ENCODE data around the gene ZBTB17. TPM values are rescaled to one million over a fixed set of nuclear protein-coding genes. Genes with fewer than 3 reads are reported as not detected.

ZBTB17 gene
- total RNA-seq, 1 donor from 2014 or later: 37.7 TPM

- DNase-seq (no peak), ATAC-seq (no peak)
- no peak for TF ChIP-seq CTCF (IDR thresholded peaks at IDR 0.05)
- Histone ChIP-seq H3K4me1 (peaks cover 51% of the 10 kb centered on the region), H3K4me3 (no peak overlapping the region), H3K9me3 (no peaks in the 10 kb centered on the region), H3K27me3 (ENCODE audit: low read depth) (no peaks in the 10 kb centered on the region), H3K36me3 (peaks cover 34% of the 10 kb centered on the region), H3K27ac (no peak overlapping the region)
- intact Hi-C loops (cut with DNase I): no loop called here
These were observed 7.7 kb downstream of the ZBTB17 start for GRCh38 chr1:15968172-15968571.

- ATAC-seq: no peak
- no peak for TF ChIP-seq CTCF (IDR thresholded peaks at IDR 0.05)
These were observed 9.0 kb downstream of the ZBTB17 start for GRCh38 chr1:15966956-15967344.

GRCh38 chr1:15966081-15966955 lies 9.6 kb downstream of the ZBTB17 start:
- H3K9me3 ChIP-seq: no peaks in the 10 kb centered on the region
- intact Hi-C loops (cut with DNase I): no loop called here
- H3K27me3 ChIP-seq (ENCODE audit: low read depth): no peaks in the 10 kb centered on the region
- TF ChIP-seq CTCF (IDR thresholded peaks at IDR 0.05): no peak
- peaks cover 60% of the 10 kb centered on the region for H3K4me1 ChIP-seq
- H3K4me3 ChIP-seq: peak overlapping the region; percentile 5
- peak overlapping the region; percentile 76 for H3K27ac ChIP-seq
- peaks cover 27% of the 10 kb centered on the region for H3K36me3 ChIP-seq
- DNase-seq (no peak), ATAC-seq (peak; percentile 80 to 85)

More at GRCh38 chr1:15966956-15967344, 9.0 kb downstream of the ZBTB17 start:
- Histone ChIP-seq H3K27me3 (ENCODE audit: low read depth) (no peaks in the 10 kb centered on the region), H3K36me3 (peaks cover 26% of the 10 kb centered on the region), H3K4me3 (no peak overlapping the region), H3K4me1 (peaks cover 60% of the 10 kb centered on the region), H3K9me3 (no peaks in the 10 kb centered on the region), H3K27ac (peak overlapping the region; percentile 76)
- no peak for DNase-seq
- intact Hi-C loops (cut with DNase I): no loop called here

GRCh38 chr1:15965228-15965767 lies 10.6 kb downstream of the ZBTB17 start:
- TF ChIP-seq CTCF (IDR thresholded peaks at IDR 0.05): no peak
- ATAC-seq (peak; percentile 54 to 73), DNase-seq (no peak)
- Histone ChIP-seq H3K36me3 (peaks cover 27% of the 10 kb centered on the region), H3K27me3 (ENCODE audit: low read depth) (no peaks in the 10 kb centered on the region), H3K4me3 (no peak overlapping the region), H3K27ac (peak overlapping the region; percentile 76), H3K4me1 (peaks cover 64% of the 10 kb centered on the region), H3K9me3 (no peaks in the 10 kb centered on the region)
- intact Hi-C loops (cut with DNase I): no loop called here

- no peak for DNase-seq
- Histone ChIP-seq H3K4me1 (peaks cover 66% of the 10 kb centered on the region), H3K27me3 (ENCODE audit: low read depth) (no peaks in the 10 kb centered on the region), H3K36me3 (peaks cover 21% of the 10 kb centered on the region), H3K4me3 (no peak overlapping the region), H3K27ac (peak overlapping the region; percentile 2), H3K9me3 (no peaks in the 10 kb centered on the region)
- no peak for TF ChIP-seq CTCF (IDR thresholded peaks at IDR 0.05)
- ATAC-seq: no peak
- intact Hi-C loops (cut with DNase I): no loop called here
These were observed 11.8 kb downstream of the ZBTB17 start for GRCh38 chr1:15963968-15964648.
